Measurements from ENCODE around the gene SNX11.

The SNX11 gene

GRCh38 chr17:48100591-48101011 lies 7.0 kb upstream of the SNX11 start:
- no peak for DNase-seq

- peak; percentile 92 for DNase-seq
These were observed 6.4 kb upstream of the SNX11 start, which contains the start of gene CBX1 for GRCh38 chr17:48101012-48101720. Gene CBX1, minus strand, starts transcription at chr17:48101478. Its CDS starts 24,474 bp downstream, at chr17:48077004.

- DNase-seq, result no peak
These were observed 5.4 kb upstream of the SNX11 start for GRCh38 chr17:48102043-48102750.

GRCh38 chr17:48102798-48103715 lies 4.5 kb upstream of the SNX11 start:
- no peak for DNase-seq

DNA sequence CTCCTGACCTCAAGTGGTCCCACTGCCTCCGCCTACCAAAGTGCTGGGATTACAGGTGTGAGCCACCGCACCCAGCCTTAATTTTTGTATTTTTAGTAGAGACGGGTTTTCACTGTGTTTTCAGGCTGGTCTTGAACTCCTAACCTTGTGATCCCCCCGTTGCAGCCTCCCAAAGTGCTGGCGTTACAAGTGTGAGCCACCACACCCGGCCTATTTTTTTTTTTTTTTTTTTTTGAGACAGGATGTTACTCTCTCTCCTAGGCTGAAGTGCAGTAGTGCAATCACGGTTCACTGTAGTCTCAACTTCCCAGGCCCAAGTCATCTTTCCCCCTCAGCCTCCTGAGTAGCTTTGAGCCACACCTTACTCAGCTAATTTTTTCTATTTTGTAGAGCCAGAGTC lies 3.1 kb upstream of the SNX11 start:
- DNase-seq, result no peak

DNA sequence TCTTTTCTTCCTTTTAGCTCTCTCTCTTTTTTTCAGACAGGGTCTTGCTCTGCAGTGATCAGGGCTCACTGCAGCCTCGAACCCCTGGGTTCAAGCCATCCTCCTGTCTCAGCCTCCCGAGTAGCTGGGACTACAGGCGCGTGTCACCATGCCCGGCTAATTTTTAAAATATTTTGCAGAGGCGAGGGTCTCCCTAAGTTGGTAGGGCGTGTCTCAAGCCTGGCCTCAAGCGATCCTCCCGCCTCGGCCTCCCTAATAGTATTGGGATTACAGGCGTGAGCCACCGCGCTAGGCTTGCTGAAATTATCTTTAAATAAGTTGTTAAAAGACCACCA lies 797 bp upstream of the SNX11 start:
- no peak for DNase-seq

- DNase-seq, result no peak
These were observed 3.2 kb downstream of the SNX11 start for GRCh38 chr17:48110761-48111160.

DNA sequence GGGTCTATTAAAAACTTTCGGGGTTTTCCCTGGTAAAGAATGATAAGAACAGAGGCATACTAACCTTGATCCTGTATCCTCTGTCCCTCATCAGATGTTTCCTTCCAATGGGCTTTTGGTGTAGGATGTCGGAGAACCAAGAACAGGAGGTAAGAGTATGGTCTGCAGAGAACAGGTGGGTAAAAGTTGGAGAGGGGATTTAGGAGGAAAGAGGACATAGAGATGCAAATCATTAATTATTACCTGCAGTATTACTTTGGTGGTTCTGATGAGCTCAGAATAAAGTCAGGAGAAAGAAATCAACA lies 4.3 kb downstream of the SNX11 start:
- DNase-seq, result no peak

- peak; percentile 36 for DNase-seq
These were observed 5.7 kb downstream of the SNX11 start for GRCh38 chr17:48113201-48113676.

GRCh38 chr17:48121923-48122664 lies 14.5 kb downstream of the SNX11 start:
- DNase-seq, result no peak

DNA sequence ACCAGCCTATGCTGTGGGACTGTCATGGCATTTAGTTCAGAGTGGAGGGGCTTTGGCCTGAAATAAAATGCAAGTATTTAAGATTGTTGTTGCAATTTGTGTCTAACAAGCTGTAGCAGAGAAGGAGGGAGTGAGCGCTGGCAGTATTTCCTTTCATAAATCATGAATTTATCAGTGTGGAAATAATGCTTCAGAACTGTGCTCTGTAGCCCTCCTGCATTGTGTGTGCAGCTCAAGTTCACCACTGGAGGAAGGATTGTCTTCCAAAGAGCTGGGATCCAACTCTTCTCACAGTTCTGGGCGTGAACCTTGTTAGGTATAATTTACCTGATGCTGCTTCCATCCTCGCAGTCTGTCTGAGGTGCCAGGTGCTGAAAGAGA lies 15.1 kb downstream of the SNX11 start:
- no peak for DNase-seq

DNA sequence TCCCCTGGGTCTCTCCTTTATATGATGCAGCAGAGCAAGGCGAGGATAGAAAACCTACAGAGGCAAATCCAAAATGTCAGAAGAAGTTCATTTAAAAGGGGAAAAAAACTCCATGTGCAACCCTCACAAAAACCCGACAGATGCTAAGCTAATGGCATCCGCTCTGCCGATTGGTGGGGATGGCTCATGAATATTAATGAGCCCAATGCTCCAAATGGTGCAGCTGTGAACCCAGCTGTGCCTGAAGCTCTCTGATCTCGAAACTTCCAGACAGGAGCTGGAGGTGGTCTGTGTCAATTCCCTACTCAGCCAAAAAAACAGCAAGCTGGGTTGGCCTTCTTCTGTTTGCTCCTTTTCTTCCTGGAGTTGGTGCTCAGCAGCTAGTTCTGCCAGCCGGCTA lies 15.5 kb downstream of the SNX11 start:
- no peak for DNase-seq

- no peak for DNase-seq
These were observed 16.3 kb downstream of the SNX11 start for GRCh38 chr17:48123776-48124388.

DNA sequence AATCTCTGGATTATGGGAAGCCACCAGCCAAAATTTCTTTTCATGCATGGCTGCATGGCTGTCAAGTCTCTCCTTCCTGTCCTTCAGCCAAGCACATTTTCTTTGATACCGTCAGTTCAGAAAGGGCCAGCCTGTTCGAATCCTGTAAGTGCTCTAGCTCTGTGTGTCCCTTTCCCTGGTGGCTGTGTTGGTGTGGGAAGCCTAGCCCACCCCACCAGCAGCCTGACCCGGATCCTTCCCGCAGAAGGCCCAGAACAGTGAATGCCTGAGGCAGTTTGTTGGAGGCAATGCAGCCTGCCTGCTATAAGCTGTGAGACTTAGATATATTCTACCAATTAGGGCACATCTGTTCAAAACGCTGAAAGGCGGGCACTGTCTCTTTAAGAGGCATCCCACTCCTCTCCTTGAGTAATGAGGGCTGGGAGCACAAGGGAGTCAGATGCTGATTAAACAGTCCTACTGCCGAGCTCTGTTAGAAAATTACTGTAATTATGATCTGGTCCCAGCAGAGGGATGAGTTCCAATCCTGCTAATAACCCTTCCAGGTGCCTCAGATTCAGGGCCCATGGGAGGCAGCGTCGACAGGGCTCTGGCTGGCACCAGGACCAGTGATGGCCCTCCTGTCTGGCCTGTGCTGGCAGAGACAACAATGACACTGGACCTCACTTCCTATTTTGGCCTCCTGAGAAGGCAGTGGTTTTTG lies 18.4 kb downstream of the SNX11 start:
- DNase-seq, result no peak

- no peak for DNase-seq
These were observed 18.9 kb downstream of the SNX11 start for GRCh38 chr17:48126532-48126850.

DNA sequence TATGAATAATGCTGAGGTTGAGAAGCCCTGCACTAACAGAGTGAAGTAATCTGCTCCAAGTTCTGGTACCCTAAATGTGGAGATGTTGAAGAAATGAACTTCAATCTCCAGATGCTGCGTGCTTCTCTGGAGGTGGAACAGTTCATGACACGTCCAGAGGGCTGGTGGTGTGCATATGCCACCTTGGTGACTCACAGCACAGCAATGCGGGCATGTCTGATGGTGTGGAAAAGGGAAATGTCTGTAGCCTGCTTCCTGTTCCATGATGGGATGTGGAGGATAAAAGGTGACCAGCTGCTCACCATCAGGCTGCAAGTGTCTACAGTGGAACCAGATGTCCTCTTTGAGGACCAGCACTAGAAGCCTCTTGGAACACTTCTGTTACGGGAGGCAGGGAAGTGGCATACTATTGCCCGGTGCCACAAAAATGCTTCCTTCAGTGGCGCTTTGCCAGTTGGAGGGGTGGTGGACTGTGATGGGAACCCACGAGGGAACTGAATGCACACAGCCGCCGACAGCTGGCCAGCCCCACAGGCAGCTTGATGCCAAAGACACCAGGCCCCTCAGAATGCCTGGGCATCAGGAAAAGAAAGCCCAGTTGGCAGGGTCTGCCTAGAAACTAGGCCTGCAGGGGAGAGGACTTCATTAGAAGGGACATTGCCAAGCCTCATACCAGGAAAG lies 19.9 kb downstream of the SNX11 start:
- DNase-seq, result no peak

GRCh38 chr17:48128400-48128799 lies 20.8 kb downstream of the SNX11 start:
- DNase-seq, result no peak

- no peak for DNase-seq
These were observed 22.4 kb downstream of the SNX11 start for GRCh38 chr17:48129981-48130380.

- peak; percentile 47 for DNase-seq
These were observed 23.8 kb downstream of the SNX11 start for GRCh38 chr17:48131216-48131824.

GRCh38 chr17:48132385-48132784 lies 24.8 kb downstream of the SNX11 start:
- no peak for DNase-seq

GRCh38 chr17:48134912-48135480 lies 27.4 kb downstream of the SNX11 start:
- no peak for DNase-seq
